HTR-8/SVneo (cell line): ENCODE results near the gene DENND1A.

Experiments
- DNase-seq: peaks from one replicate; pipeline ENCODE4 v3.0.0; 2011; ENCODE audit warnings: low spot score, mixed read lengths; ENCODE audit not compliant: insufficient read length
- FAIRE-seq: peaks from 2 replicates; lab custom pipeline; 2011; peaks lifted over from hg19 to GRCh38; lab: Jason Lieb, UNC

Gene DENND1A

DNA sequence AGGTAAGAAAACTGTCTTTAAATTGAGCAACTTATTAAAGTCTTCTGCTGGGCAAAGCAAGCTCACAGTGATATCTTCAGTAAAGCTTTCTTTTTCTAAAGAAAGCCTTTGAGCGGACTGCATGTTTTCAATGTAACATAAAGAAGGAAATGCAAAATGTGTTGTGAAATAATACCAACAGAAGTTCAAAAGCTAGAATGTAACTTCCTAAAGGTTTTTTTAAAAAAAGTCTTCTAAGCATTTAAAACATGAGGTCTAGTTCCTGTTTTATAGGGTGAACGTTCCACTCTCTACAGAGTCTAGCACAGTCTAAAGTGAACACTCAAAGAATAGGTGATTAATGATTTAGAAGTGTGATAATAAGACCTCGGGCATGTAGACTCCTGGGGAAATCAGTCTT lies 62.9 kb downstream of the DENND1A start:
- DNase-seq: no peak
- no peak for FAIRE-seq

DNA sequence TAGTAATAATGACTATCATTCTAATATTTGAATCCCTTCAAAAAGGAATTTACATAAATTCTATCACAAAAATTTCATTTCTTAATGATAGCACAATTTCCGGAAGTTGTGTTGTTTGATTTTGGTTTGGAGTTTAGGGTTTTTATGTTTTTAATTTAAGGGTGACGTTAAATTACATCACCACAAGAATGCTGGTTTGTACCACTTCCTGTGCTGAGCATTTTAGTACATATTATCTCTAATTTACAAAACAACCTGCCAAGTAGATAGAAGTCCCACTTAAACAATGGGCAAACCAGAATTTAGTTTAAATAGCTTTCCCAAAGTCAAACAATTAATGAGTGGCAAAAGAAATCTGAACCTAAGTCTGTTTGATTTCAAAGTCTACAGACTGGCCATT lies 63.4 kb downstream of the DENND1A start:
- no peak for DNase-seq

DNA sequence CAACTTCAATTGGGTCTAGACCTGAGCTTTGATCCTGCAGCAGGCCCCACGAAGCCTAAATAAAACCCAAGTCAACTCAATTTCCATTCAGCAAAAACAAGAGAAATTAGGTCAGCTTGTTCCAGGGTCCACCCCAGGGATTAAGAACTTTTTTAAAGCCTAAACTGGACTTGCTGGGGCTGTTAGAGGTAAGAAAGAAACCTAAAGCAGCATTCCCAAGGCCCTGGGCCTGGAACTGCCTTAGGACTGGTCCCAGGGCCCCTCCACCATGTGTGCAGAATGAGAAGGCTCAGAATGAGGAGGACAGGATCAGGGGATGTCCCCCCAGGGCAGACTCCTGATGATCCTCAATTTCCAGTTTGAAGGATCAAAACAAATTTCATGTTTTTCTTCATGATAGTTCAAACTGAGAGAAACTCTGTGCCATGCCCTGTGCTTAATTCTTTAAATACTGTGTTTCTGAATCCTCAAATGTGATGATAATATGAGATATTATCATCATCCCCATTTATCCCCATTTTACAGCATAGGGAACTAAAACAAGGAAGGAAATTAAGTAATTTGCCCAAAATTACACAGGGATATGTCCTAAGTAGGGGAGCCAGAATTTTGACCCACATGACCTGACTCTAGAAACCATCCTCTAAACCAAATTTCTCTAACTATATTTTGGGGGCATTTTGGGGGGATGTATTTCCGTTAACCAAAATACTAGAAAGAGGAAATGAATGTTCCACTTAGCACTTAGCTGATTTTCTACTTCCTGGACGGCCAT lies 64.5 kb downstream of the DENND1A start:
- no peak for FAIRE-seq
- DNase-seq: no peak

More for the DNA sequence above, 63.4 kb downstream of the DENND1A start:
- FAIRE-seq: no peak

DNA sequence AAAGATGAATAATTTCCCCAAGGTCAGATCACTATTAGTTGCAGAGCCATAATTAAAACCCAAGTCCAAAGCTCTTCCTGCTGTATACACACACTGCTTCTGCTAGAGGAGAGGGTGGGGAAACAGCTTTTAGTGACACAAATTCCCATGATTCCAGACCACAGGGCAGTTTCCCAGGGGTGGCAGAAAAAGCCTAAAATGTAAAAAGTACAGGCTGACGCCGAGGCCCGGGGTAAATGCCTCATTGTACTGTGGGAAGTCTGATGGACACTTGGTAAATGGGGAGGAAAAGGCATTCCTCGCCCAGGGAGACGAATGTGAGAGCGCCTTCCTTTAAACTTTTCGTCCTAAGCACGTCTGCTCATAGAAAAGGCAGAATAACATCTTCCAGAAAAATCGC lies 65.7 kb downstream of the DENND1A start:
- FAIRE-seq (no peak), DNase-seq (no peak)

DNA sequence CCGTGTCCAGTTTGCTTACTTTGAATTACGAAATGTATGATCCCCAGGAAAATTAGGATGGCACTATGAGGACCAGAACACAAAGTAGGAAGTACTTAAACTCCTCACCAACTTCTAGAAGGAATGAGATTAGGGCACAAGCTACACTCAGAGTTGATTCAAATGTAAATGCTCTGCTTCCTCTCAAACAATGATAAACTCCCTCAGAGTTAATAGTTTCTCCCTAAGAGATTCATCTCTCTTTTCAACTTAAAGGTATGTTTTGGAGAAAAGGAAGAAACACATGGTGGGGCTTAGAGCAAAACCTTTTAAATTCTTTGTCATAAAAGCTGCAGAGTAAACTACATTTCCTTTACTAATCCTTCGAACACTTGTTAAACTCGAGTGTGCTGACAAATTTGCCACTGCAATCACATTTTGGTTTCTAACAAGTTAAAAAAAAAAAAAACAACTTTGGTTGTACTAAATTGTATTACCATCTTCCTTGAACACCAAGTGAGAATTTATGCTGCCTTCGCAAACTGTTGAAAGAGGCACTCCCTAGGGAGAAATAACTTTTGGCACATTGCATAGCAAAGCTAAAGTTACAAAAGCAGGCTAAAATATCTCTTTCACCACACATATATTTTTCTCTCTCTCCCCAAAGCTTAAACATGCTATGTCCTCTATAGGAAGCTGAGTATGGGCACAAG lies 66.6 kb downstream of the DENND1A start:
- no peak for FAIRE-seq
- DNase-seq: no peak

DNA sequence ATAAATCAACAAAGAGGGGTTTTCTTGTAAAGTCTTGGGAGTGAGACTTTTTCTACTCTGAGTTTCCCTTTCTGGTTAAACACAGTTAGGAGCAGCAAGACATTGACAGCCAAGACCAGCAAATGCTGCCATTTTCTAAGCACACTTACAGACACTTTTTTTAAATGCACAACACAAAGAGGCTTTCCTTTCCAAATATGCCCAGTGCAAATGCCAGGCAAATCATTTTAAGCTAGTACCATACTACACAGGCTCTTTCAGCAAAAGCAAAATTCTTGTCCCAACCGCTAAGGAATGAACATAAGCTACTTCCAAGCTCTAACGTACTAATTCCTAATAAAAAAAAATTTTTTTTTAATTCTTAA lies 68.2 kb downstream of the DENND1A start:
- DNase-seq (no peak), FAIRE-seq (no peak)

DNA sequence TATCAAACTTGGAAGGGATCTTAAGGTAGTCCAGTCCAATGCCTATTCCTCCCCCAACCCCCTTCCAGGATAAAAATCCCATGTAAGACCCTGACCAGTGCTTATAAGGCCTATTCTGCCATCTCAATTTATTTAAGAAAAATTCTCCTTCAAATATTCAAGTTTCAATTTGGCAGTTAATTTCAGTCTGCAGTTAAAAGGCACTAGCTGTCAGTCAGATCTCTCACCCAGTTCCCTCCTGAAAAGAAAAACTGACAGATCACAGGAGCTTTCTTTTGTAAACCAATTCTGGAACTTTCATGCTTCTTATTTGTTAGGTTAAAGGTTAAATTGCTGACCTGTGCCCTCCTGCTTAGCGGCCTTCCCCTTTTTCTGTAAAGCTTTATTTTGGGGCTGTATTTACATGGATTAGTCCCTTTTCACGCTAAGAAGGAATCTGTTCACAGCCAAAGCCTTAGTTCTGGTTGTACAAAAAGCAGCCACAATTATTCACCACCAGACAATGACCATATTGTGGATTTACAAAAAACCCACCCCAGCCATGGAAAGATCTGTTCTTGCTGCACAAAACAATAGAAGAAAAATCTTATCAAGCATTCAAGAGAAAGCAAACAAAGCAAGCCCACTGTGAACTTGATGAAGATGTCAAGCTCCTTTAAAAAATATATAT lies 68.7 kb downstream of the DENND1A start:
- no peak for DNase-seq
- no peak for FAIRE-seq

DNA sequence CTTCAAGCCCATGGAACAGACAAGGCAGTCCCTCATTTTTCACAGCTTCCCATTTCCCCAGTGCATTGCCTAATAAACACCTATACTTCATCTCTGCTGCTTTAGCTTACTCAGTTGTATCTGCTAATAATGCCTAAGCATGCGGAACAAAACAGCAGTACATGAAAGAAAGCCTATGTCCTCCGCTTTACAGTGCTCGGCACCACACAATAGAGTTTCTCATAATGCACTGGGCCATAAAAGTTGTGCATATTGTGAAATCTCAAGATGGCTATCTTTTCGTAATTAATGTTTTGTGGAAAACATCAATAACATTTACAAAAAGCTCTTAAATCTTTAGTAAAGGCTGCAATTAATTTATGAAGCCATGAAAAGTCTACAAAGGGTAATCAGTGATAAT lies 69.3 kb downstream of the DENND1A start:
- no peak for DNase-seq
- no peak for FAIRE-seq

DNA sequence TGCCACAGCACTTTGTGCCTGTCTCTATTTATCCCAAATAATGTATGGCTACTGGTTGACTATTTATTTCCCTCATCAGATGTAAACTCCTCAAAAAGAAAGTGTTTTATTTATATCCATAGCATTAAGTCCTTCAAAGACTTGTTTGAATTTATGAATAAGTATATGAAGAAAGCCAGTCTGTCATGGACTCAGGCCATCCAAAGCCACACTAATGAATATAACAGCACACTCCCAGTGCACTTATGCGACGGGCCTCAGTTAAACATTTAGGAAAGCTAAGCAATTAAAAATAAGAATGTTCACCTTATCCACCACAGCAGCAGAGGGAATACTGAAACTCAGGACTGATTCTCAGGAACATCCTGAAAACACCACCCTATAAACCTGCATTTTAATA lies 77.5 kb downstream of the DENND1A start:
- DNase-seq: no peak
- FAIRE-seq: no peak

DNA sequence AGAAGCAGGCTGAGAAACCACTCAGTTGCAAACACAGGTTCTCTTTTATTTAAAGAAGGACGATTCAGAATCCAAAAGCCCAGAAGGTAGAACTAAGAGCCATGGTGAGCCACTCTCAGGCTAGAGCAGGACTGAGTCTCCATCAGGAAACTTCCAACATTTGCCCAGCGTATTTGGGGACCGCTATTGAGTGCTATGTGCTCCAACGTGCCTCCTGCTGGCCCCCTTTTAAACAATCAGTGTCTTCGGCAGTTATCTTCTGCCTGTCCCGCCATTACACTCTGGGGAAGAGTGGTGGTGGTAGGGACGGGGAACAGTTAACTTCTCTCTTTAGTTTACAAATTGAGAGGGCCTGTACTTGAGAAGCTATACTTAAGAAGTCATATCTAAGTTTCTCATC lies 78.1 kb downstream of the DENND1A start:
- FAIRE-seq: no peak
- no peak for DNase-seq

DNA sequence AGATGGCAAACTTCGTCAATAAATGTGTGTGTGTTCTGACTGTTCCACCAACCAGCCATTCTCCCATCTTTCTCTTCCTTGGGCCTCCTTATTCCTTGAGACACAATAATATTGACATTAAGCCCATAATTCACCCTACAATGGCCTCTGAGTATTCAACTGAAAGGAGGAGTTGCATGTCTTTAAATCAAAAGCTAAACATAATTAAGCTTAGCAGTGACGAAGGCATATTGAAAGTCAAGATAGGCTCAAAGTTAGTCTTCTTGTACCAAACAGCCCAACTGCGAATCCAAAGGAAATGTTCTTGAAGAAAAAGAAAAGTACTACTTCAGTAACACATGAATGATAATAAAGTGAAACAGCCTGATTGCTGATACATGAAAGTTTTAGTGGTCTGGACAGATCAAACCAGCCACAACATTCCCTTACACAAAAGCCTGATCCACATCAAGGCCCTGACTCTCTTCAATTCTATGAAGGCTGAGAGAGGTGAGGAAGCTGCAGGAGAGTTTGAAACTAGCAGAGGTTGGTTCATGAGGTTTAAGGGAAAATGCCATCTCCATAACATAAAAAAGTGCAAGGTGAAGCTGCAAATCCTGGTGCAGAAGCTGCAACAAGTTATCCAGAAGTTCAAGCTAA lies 81.4 kb downstream of the DENND1A start:
- DNase-seq (no peak), FAIRE-seq (no peak)

DNA sequence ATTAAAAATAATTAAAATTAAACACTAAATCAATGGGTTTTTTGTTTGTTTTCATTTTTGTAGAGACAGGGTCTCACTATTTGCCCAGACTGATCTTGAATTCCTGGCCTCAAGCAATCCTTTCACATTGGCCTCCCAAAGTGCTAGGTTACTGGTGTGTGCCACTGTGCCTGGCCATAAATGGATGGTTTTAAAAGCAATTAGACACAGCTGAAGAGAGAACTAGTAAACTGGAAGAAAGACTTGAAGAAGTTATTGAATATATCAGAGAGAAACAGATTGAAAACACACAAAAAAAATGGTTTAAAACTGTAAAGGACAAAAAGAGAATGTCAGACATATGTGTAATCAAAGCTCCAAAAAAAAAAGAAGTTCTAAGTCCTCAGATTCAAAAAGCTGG lies 83.0 kb downstream of the DENND1A start:
- DNase-seq: no peak

DNA sequence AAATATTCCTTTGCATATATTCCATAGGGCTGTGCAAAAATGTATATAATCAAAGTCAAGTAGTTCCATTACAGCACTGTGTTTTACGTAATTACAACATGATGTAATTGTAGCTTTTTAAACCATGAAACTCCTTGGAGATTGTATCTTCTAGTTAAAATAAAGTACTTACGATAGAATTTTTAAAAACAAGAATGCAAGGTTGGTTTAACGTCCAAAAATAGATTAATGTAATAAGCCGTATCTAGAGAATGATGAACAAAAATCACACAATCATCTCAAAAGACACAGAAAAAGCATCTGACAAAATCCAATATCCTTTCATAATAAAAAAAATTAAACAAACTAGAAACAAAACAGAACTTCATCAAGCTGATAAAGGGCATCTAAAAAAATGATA lies 86.2 kb downstream of the DENND1A start:
- no peak for FAIRE-seq
- no peak for DNase-seq

More for the DNA sequence above, 83.0 kb downstream of the DENND1A start:
- FAIRE-seq: no peak

DNA sequence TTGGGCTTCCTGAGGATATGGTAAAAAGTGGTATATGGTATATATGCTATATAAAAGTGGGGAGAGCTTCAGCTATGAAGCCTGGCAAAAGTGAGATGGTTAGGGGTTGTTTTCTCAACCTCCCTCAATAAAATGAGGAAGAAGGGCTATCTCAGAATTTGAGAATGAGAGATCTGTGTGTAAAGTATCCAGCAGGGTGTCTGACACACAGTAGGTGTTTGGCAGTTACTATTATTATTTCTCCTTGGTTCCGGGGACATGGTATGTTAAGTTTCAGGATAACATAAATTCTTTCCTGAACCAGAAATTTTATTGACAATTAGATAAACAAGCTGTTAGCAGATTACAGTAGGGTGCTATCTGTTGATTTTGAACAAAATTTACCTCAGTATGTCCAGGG lies 94.1 kb downstream of the DENND1A start:
- DNase-seq (no peak), FAIRE-seq (no peak)

DNA sequence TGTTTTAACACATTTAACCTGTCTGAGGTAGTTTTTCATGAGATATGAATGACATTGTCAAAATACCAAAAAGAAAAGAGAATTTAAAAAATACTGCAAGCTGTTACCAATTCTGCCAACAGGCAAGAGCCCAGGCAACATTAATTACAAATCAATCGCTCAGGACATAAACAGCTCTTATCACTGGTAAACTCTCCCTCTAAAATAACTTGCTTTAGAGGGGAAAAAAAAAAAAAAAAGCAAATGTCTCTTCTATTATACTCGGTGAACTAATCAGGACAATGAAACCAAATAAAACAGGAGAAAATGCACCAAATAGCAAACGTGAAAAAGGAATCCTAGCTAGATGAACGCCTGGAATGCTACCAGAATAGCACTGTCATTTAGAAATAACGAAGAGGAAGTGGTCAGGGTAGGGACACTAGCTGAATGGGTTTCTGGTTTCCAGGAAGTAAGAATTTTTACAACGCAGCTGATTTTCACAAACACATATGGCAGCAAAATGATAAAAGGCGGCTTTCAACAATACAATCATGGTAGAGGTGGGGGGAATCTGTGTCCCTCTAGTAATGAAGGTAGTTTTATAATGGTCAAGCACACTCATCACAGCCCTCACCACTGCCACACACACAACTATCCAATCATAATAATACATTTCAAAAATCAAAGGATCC lies 94.9 kb downstream of the DENND1A start:
- DNase-seq: no peak
- FAIRE-seq: no peak

DNA sequence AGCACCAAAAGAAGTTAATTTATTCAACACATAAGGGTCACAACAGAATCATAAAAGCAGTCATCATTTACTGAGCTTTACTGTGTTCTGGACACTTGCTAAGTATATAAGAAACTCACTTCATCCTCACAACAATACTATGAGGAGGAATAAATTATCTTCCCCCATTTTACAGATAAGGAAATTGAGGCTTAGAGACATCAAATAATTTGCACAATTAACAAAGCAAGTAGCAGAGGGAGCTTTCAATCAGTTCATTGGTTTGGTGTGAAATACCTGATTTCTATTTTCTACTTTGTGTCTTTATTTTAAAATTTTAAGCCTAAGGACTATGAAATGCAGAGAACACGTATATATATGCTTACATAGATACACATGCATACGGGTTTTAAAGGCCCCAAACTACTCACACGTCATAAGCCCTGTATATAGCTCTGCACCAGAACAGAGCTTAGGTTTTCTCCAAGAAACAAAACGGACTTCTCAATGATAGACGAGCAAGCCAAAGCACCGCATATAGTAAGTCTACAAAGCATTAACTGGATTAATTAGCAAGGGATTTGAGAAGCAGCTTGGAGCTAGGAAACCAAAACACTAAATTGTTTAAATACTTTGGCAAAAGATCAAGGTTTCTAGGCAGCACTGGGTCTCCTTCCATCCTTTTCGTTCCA lies 95.6 kb downstream of the DENND1A start:
- DNase-seq: no peak

DNA sequence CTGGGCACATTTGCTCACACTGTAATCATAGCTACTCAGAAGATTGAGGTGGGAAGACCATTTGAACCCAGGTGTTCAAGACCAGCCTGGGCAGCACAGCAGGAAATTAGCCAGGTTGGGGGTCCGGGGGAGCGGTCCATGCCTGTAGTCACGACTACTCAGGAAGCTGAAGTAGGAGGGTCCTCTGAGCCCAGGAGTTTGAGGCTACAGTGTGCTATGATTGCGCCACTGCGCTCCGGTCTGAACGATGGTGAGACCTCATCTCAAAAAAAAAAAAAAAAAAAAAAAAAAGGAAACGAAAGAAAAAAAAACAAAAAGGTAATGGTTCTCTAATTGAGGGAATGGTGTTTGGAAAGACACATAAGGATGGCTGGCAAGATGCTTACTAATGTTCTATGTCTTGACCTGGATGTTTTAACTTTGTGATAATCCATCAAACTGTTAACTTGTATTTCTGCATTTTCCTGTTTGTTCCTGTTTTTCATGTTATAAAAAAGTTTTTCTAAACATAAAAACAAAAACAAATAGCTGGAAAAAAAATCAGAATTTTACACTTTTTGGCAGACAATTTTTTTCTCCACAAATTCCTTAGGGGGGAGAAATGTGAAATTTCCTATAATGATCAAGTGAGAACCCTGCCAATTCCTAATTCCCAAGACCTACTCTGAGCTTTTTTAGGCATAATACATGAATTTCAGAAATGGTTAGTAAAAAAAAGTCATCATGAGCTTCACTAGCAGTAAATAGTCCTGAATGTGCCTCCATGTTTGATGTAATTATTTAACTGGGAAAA lies 96.9 kb downstream of the DENND1A start:
- FAIRE-seq: no peak
- no peak for DNase-seq

More for the DNA sequence above, 95.6 kb downstream of the DENND1A start:
- FAIRE-seq: no peak

DNA sequence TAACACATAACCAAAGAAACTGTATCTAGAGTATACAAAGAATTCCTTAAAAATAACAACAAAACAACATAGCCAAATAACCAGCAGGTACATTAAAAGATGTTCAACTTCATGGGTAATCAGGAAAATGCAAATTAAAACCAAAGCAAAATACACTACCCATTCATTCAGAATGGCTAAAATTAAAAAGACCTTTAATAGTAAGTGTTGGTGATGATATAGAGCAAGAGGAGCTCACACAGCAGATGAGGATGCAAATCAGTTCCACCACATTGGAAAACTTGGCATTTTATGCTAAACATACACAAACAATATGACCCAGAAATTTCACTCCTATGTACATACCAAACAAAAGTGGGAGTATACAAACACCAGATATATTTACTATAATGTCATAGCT lies 97.8 kb downstream of the DENND1A start:
- FAIRE-seq (no peak), DNase-seq (no peak)

DNA sequence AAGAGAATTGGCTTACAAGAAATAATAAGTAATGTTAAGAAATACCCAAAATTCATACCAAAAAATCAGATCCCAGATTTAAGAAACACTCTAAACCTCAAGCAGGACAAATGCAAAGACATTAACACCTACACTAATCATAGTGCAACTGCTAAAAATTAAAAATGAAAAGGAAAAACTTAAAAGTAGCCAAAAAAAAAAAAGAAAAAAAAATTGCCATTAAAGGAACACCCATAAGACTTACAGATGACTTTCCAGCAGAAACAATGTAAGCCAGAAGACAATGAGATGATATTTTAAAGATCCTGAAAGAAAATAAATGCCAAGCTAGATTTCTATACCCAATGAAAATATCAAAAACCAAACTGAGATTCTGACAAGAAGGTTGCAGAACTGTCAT lies 101.5 kb downstream of the DENND1A start:
- FAIRE-seq (no peak), DNase-seq (no peak)
